ENCODE measurements around the gene DYNC1LI2. TPM values are rescaled to one million over a fixed set of nuclear protein-coding genes. Genes with fewer than 3 reads are reported as not detected.

The DYNC1LI2 gene
- total RNA-seq, 1 experiment from 2014 or later: 45.7 TPM

GRCh38 chr16:66741950-66742808, 9.2 kb downstream of the DYNC1LI2 start:
- in situ Hi-C loops (cut with HindIII; ENCODE audit: low pct_unique_long_range_greater_than_20kb, low sequenced_read_pairs): no loop called here
- DNase-seq (ENCODE audit: low read depth): no peak

GRCh38 chr16:66741169-66741900, 10.1 kb downstream of the DYNC1LI2 start:
- DNase-seq (ENCODE audit: low read depth): peak; percentile 82
- in situ Hi-C loops (cut with HindIII; ENCODE audit: low pct_unique_long_range_greater_than_20kb, low sequenced_read_pairs): no loop called here

- in situ Hi-C loops (cut with HindIII; ENCODE audit: low pct_unique_long_range_greater_than_20kb, low sequenced_read_pairs): no loop called here
- DNase-seq (ENCODE audit: low read depth): peak; percentile 33
Observed at GRCh38 chr16:66740533-66740932, 10.9 kb downstream of the DYNC1LI2 start.

GRCh38 chr16:66740010-66740409, 11.4 kb downstream of the DYNC1LI2 start:
- in situ Hi-C loops (cut with HindIII; ENCODE audit: low pct_unique_long_range_greater_than_20kb, low sequenced_read_pairs): no loop called here
- peak; percentile 42 for DNase-seq (ENCODE audit: low read depth)

- in situ Hi-C loops (cut with HindIII; ENCODE audit: low pct_unique_long_range_greater_than_20kb, low sequenced_read_pairs): no loop called here
- DNase-seq (ENCODE audit: low read depth): no peak
Observed at GRCh38 chr16:66735891-66736290, 15.5 kb downstream of the DYNC1LI2 start.

- no peak for DNase-seq (ENCODE audit: low read depth)
- in situ Hi-C loops (cut with HindIII; ENCODE audit: low pct_unique_long_range_greater_than_20kb, low sequenced_read_pairs): no loop called here
Observed at GRCh38 chr16:66731101-66731500, 20.3 kb downstream of the DYNC1LI2 start.

- no peak for DNase-seq (ENCODE audit: low read depth)
- in situ Hi-C loops (cut with HindIII; ENCODE audit: low pct_unique_long_range_greater_than_20kb, low sequenced_read_pairs): no loop called here
Observed at GRCh38 chr16:66728804-66729203, 22.6 kb downstream of the DYNC1LI2 start.

GRCh38 chr16:66728117-66728787, 23.2 kb downstream of the DYNC1LI2 start:
- in situ Hi-C loops (cut with HindIII; ENCODE audit: low pct_unique_long_range_greater_than_20kb, low sequenced_read_pairs): no loop called here
- peak; percentile 47 for DNase-seq (ENCODE audit: low read depth)

GRCh38 chr16:66720766-66721165, 30.6 kb downstream of the DYNC1LI2 start:
- peak; percentile 38 for DNase-seq (ENCODE audit: low read depth)

GRCh38 chr16:66719246-66719645, 32.2 kb downstream of the DYNC1LI2 start:
- DNase-seq (ENCODE audit: low read depth): no peak
- in situ Hi-C loops (cut with HindIII; ENCODE audit: low pct_unique_long_range_greater_than_20kb, low sequenced_read_pairs): no loop called here

More at GRCh38 chr16:66720766-66721165, 30.6 kb downstream of the DYNC1LI2 start:
- in situ Hi-C loops (cut with HindIII; ENCODE audit: low pct_unique_long_range_greater_than_20kb, low sequenced_read_pairs): no loop called here

- DNase-seq (ENCODE audit: low read depth): no peak
- in situ Hi-C loops (cut with HindIII; ENCODE audit: low pct_unique_long_range_greater_than_20kb, low sequenced_read_pairs): no loop called here
Observed at GRCh38 chr16:66717776-66718175, 33.6 kb downstream of the DYNC1LI2 start.

GRCh38 chr16:66717112-66717675, 34.2 kb downstream of the DYNC1LI2 start:
- in situ Hi-C loops (cut with HindIII; ENCODE audit: low pct_unique_long_range_greater_than_20kb, low sequenced_read_pairs): no loop called here
- peak; percentile 35 for DNase-seq (ENCODE audit: low read depth)

GRCh38 chr16:66714654-66715307, 36.6 kb downstream of the DYNC1LI2 start:
- in situ Hi-C loops (cut with HindIII; ENCODE audit: low pct_unique_long_range_greater_than_20kb, low sequenced_read_pairs): no loop called here
- DNase-seq (ENCODE audit: low read depth): no peak

- in situ Hi-C loops (cut with HindIII; ENCODE audit: low pct_unique_long_range_greater_than_20kb, low sequenced_read_pairs): no loop called here
- no peak for DNase-seq (ENCODE audit: low read depth)
Observed at GRCh38 chr16:66714062-66714461, 37.3 kb downstream of the DYNC1LI2 start.

GRCh38 chr16:66713076-66713475, 38.3 kb downstream of the DYNC1LI2 start:
- no peak for DNase-seq (ENCODE audit: low read depth)
- in situ Hi-C loops (cut with HindIII; ENCODE audit: low pct_unique_long_range_greater_than_20kb, low sequenced_read_pairs): no loop called here

GRCh38 chr16:66712512-66712911, 38.9 kb downstream of the DYNC1LI2 start:
- no peak for DNase-seq (ENCODE audit: low read depth)
- in situ Hi-C loops (cut with HindIII; ENCODE audit: low pct_unique_long_range_greater_than_20kb, low sequenced_read_pairs): no loop called here

GRCh38 chr16:66711581-66711980, 39.8 kb downstream of the DYNC1LI2 start:
- in situ Hi-C loops (cut with HindIII; ENCODE audit: low pct_unique_long_range_greater_than_20kb, low sequenced_read_pairs): no loop called here
- DNase-seq (ENCODE audit: low read depth): no peak

- in situ Hi-C loops (cut with HindIII; ENCODE audit: low pct_unique_long_range_greater_than_20kb, low sequenced_read_pairs): no loop called here
- DNase-seq (ENCODE audit: low read depth): no peak
Observed at GRCh38 chr16:66706506-66706880, 44.9 kb downstream of the DYNC1LI2 start.
